Cardiac muscle cell (in vitro differentiated cells and primary cell): ENCODE measurements around the gene CHRDL2. TPM values are rescaled to one million over a fixed set of nuclear protein-coding genes. Genes with fewer than 3 reads are reported as not detected.

Experiments
- DNase-seq, 2 donors: peaks; one replicate each; pipeline versions ENCODE4 v3.0.0 to v3.0.0-alpha.2; 2010 to 2017; ENCODE audit warnings: low read depth in 1 of 2, low spot score in 1 of 2
- H3K27ac ChIP-seq: fragments of 200-600 bp; sonication (generic); 2 replicates; pipeline ENCODE4 v1.5.1; 2016
- H3K27me3 ChIP-seq: fragments of 200-600 bp; sonication (generic); 2 replicates; pipeline ENCODE4 v1.6.0; 2016; ENCODE audit warnings: control low read depth
- H3K36me3 ChIP-seq: fragments of 200-600 bp; sonication (generic); 2 replicates; pipeline ENCODE4 v1.5.1; 2016; ENCODE audit warnings: control low read depth
- H3K4me1 ChIP-seq: fragments of 200-600 bp; sonication (generic); 2 replicates; pipeline ENCODE4 v1.8.1; 2017; ENCODE audit warnings: low read depth, mild to moderate bottlenecking, mixed run types
- H3K4me3 ChIP-seq: fragments of 200-600 bp; sonication (generic); 2 replicates; pipeline ENCODE4 v1.5.1; 2016; ENCODE audit warnings: mild to moderate bottlenecking
- H3K9me3 ChIP-seq: fragments of 200-600 bp; sonication (generic); 2 replicates; pipeline ENCODE4 v1.5.1; 2017; ENCODE audit warnings: low read depth, mild to moderate bottlenecking, control low read depth
- CTCF ChIP-seq: IDR thresholded peaks from 2 replicates; pipeline ENCODE4 v1.5.1; 2012; ENCODE audit warnings: low read depth, mild to moderate bottlenecking, low read length
- polyA plus RNA-seq: library from polyadenylated mRNA; unstranded; fragments of >200 nt; fragmentation: Nextera tagmentation; extraction: Ambion mirVana; gene quantifications from 2 replicates; pipeline ENCODE4 v1.2.1, GENCODE V29; 2016
- total RNA-seq: library from RNA; depleted of rRNA; stranded (reverse); fragments of >200 nt; gene quantifications from 2 replicates; pipeline ENCODE4 v1.2.3, GENCODE V29; 2016

Gene CHRDL2
- total and polyA plus RNA-seq, 2 experiments from 2014 or later, result not detected

- no peak for TF ChIP-seq CTCF
- no peak overlapping the region for H3K4me3 ChIP-seq
- H3K27ac ChIP-seq, result no peak overlapping the region
- H3K36me3 ChIP-seq, result no peaks in the 10 kb centered on the region
- peak in 1 of 2 donors; percentile 35 for DNase-seq
- no peaks in the 10 kb centered on the region for H3K9me3 ChIP-seq
- peaks cover 5% of the 10 kb centered on the region for H3K4me1 ChIP-seq
- H3K27me3 ChIP-seq, result no peaks in the 10 kb centered on the region
Observed at GRCh38 chr11:74695705-74696280, 35.4 kb downstream of the CHRDL2 start.

- no peaks in the 10 kb centered on the region for H3K36me3 ChIP-seq
- TF ChIP-seq CTCF, result peak; percentile 14
- H3K4me1 ChIP-seq, result peaks cover 5% of the 10 kb centered on the region
- no peaks in the 10 kb centered on the region for H3K27me3 ChIP-seq
- no peak for DNase-seq
- H3K9me3 ChIP-seq, result no peaks in the 10 kb centered on the region
- H3K27ac ChIP-seq, result no peak overlapping the region
- H3K4me3 ChIP-seq, result no peak overlapping the region
Observed at GRCh38 chr11:74694136-74694930, 36.9 kb downstream of the CHRDL2 start.

GRCh38 chr11:74693531-74693930 is 37.7 kb downstream of the CHRDL2 start:
- Histone ChIP-seq H3K27me3 (no peaks in the 10 kb centered on the region), H3K4me3 (no peak overlapping the region), H3K9me3 (no peaks in the 10 kb centered on the region), H3K4me1 (peaks cover 5% of the 10 kb centered on the region), H3K36me3 (no peaks in the 10 kb centered on the region), H3K27ac (no peak overlapping the region)
- no peak for DNase-seq
- TF ChIP-seq CTCF, result no peak

GRCh38 chr11:74691755-74692154 is 39.5 kb downstream of the CHRDL2 start:
- Histone ChIP-seq H3K27me3 (no peaks in the 10 kb centered on the region), H3K36me3 (no peaks in the 10 kb centered on the region), H3K9me3 (no peaks in the 10 kb centered on the region), H3K4me3 (no peak overlapping the region), H3K4me1 (peaks cover 2% of the 10 kb centered on the region), H3K27ac (no peak overlapping the region)
- TF ChIP-seq CTCF, result no peak
- no peak for DNase-seq

- TF ChIP-seq CTCF, result no peak
- Histone ChIP-seq H3K4me3 (no peak overlapping the region), H3K36me3 (no peaks in the 10 kb centered on the region), H3K9me3 (no peaks in the 10 kb centered on the region), H3K27me3 (no peaks in the 10 kb centered on the region), H3K4me1 (no peaks in the 10 kb centered on the region), H3K27ac (no peak overlapping the region)
- peak in 1 of 2 donors; percentile 39 for DNase-seq
Observed at GRCh38 chr11:74689666-74690065, 41.6 kb downstream of the CHRDL2 start.
